Pancreas (tissue), 10 donors: ENCODE data around the gene B4GALT1. TPM values are rescaled to one million over a fixed set of nuclear protein-coding genes. Genes with fewer than 3 reads are reported as not detected.

Experiments
- ATAC-seq, 4 donors: fragments of 200-7000 bp; cut with Tn5 transposase; one replicate each; pipeline versions ENCODE4 v1.8.0 to v1.9.1; 2020; ENCODE audit warnings: mild to moderate bottlenecking in 4 of 4, moderate library complexity in 4 of 4
- DNase-seq, 6 donors: peaks; one replicate each; pipeline ENCODE4 v3.0.0-alpha.2; 2020
- FAIRE-seq: peaks from 2 replicates; lab custom pipeline; 2012; peaks lifted over from hg19 to GRCh38; lab: Jason Lieb, UNC
- H3K27ac ChIP-seq, 4 donors: fragments of 200-600 bp; sonication (generic); 1 replicate in 3 of 4; 2 replicates in 1 of 4; pipeline versions ENCODE4 v1.5.0 to v1.8.0; 2020
- H3K27me3 ChIP-seq, 4 donors: fragments of 200-600 bp; one replicate each; pipeline ENCODE4 v1.8.0; 2021
- H3K36me3 ChIP-seq, 3 donors: fragments of 200-600 bp; sonication (generic) in 1 of 3; one replicate each; pipeline versions ENCODE4 v1.5.0 to v1.8.0; 2020 to 2021
- H3K4me1 ChIP-seq, 3 donors: fragments of 200-600 bp; one replicate each; pipeline ENCODE4 v1.8.0; 2021
- H3K4me3 ChIP-seq, 4 donors: fragments of 200-600 bp; sonication (generic) in 2 of 4; one replicate each; pipeline versions ENCODE4 v1.5.0 to v1.8.0; 2020 to 2021
- H3K9me3 ChIP-seq, 4 donors: fragments of 200-600 bp; one replicate each; pipeline ENCODE4 v1.8.0; 2021
- WGBS, 2 donors: extraction: QIAGEN DNeasy Blood & Tissue Kit; methylation state at CpG; one replicate each; pipeline ENCODE4 v1.1.7; 2013; 5-methylcytosine and 5-hydroxymethylcytosine counted together
- intact Hi-C, 3 donors: fragments of 100-400 bp; cut with DNase I; formaldehyde crosslinking; loops; one replicate each; pipeline versions ENCODE4 v1.11.1 to v1.14.2; 2022
- polyA plus RNA-seq, 2 donors: library from polyadenylated mRNA; stranded (reverse); fragments of 200-250 nt; gene quantifications; one replicate each; pipeline ENCODE4 v1.2.3, GENCODE V29; 2013
- total RNA-seq, 6 donors: library from RNA; stranded (reverse); fragmentation: NEBNext Ultra II Directional in 4 of 6; extraction: Animal tissue kit (Norgen Biotek cat#: 25700) in 4 of 6; gene quantifications; one replicate each; pipeline versions ENCODE4 v1.2.1 to v1.2.4, GENCODE V29; 2021 to 2023
- TF ChIP-seq, protein P1 (sequence below), 4 donors: fragments of 200-600 bp; sonication (generic) in 3 of 4; IDR thresholded peaks; one replicate each; pipeline versions ENCODE4 v1.5.0 to v1.8.0; 2021; ENCODE audit warnings: antibody characterized with exemption in 4 of 4
- donor health status: healthy with polysubstance abuse.
- donor health status: DM: no; HTN: no; CAD: no; lungs with moderate emphysema.
- donor health status: DM: no; HTN: no; CAD: no.
- donor health status: control.
- donor health status: control.
- donor health status: Bipolar disorder and iron deficiency.
- donor health status: DM: yes; HTN: yes; CAD: no.
- donor health status: DM: no; HTN: no; CAD: no.
- donor health status: DM: no; HTN: no; CAD: no.
- donor health status: DM: yes; HTN: yes; CAD: no.

Gene B4GALT1
- total and polyA plus RNA-seq, 8 donors, result 9.7 to 54.2 (median 24.4) TPM

DNA sequence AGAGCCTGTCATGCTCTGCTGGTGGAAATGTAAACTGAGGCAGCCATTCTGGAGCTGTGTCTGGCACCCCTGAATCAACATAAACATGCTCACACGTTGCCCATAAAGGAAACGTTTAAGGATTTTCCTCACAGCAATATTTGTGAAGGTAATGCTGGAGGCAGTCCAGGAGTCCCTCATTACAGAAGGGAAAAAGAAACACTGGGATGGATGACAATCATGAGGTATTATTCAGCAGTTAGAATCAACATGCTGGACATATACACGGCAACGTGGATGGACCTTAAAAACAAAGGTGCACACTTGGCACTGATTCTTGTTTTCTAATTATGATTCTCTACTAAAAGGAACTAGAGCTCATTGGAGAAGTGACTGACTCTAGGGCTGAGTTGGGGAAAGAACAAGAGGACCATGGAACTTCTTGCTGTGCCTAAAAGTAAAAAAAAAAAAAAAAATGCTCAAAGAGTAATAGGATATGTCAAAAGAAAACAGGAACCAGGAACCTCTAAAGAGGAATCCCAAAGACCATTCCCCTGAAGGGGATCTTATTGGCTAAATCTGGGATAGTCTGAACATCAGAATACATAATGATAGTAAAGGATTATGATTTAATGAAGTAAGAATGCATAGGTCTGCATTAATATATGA lies 18.6 kb downstream of the B4GALT1 start:
- H3K27me3 ChIP-seq, result no peaks in the 10 kb centered on the region
- TF ChIP-seq, protein P1, sequence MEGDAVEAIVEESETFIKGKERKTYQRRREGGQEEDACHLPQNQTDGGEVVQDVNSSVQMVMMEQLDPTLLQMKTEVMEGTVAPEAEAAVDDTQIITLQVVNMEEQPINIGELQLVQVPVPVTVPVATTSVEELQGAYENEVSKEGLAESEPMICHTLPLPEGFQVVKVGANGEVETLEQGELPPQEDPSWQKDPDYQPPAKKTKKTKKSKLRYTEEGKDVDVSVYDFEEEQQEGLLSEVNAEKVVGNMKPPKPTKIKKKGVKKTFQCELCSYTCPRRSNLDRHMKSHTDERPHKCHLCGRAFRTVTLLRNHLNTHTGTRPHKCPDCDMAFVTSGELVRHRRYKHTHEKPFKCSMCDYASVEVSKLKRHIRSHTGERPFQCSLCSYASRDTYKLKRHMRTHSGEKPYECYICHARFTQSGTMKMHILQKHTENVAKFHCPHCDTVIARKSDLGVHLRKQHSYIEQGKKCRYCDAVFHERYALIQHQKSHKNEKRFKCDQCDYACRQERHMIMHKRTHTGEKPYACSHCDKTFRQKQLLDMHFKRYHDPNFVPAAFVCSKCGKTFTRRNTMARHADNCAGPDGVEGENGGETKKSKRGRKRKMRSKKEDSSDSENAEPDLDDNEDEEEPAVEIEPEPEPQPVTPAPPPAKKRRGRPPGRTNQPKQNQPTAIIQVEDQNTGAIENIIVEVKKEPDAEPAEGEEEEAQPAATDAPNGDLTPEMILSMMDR (IDR thresholded peaks at IDR 0.05), result no peak
- no peaks in the 10 kb centered on the region for H3K36me3 ChIP-seq
- no peak overlapping the region for H3K27ac ChIP-seq
- H3K4me3 ChIP-seq, result no peak overlapping the region
- no peak for FAIRE-seq
- intact Hi-C loops, result no loop called here
- peak in 1 of 4 donors; percentile 15 for ATAC-seq
- peaks cover 20 to 31% (median 25%) of the 10 kb centered on the region in 3 donors for H3K4me1 ChIP-seq
- H3K9me3 ChIP-seq, result no peaks in the 10 kb centered on the region
- WGBS, 2 donors, result 30 to 31% methylated on average over 4 of the region's 4 CpGs
- DNase-seq, result no peak

DNA sequence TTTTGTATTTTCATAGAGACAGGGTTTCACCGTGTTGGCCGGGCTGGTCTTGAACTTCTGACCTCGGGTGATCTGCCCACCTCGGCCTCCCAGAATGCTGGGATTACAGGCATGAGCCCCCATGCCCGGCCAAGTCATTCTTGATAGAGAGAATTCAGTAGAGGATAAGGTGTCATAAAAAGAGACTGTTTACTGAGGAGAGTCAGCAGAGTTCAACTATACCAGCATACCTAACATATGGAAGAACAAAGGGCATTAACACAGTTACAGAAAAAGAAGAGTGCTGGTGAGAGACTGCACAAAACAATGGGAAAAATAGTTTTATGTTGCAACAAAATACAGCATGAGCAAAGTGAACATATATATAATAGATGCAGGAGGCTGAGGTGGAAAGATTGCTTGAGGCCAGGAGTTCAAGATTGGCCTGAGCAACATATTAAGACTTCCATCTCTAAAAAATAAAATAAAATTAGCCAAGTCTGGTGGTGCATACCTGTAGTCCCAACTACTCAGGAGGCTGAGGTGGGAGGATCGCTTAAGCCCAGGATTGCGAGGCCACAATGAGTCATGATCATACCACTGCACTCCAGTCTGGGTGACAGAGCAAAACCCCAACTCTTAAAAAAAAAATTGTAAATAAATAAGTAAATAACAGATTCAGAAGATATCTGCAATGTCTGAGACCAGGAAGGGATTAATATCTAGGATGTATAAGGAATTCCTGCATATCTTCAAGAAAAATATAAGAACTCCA lies 19.5 kb downstream of the B4GALT1 start:
- Histone ChIP-seq H3K27me3 (no peaks in the 10 kb centered on the region), H3K4me3 (no peak overlapping the region), H3K9me3 (no peaks in the 10 kb centered on the region), H3K36me3 (no peaks in the 10 kb centered on the region), H3K27ac (no peak overlapping the region), H3K4me1 (peaks cover 20 to 25% (median 23%) of the 10 kb centered on the region in 3 donors)
- FAIRE-seq (no peak), ATAC-seq (no peak), DNase-seq (no peak)
- TF ChIP-seq, protein P1 (IDR thresholded peaks at IDR 0.05), result no peak
- 80 to 87% methylated on average over 7 of the region's 7 CpGs for WGBS, 2 donors
- intact Hi-C loops, result no loop called here

DNA sequence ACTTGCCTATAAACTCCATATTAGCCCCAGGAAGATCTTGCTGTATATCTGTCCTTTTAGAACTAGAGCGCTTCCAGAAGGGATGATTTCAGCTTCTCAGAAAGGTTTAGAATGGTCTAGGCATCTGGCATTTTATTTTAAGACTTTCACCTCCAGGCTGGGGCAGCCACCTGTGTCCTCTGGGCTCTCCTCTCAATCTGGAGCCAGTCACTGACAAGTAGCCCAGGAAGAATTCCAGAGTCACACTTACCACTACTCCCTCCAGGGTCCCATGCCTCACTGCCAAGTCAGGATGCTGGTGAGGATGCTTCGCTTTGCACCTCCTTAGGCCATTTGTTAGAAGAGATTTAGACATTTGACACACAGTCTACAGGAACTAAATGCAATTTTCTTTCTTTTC lies 20.8 kb downstream of the B4GALT1 start:
- DNase-seq (no peak), ATAC-seq (no peak), FAIRE-seq (no peak)
- H3K9me3 ChIP-seq, result no peaks in the 10 kb centered on the region
- intact Hi-C loops, result no loop called here
- WGBS, 2 donors, result 98% methylated on average over 2 of the region's 2 CpGs
- H3K4me3 ChIP-seq, result no peak overlapping the region
- peaks cover 17 to 20% (median 18%) of the 10 kb centered on the region in 3 donors for H3K4me1 ChIP-seq
- H3K36me3 ChIP-seq, result no peaks in the 10 kb centered on the region
- H3K27ac ChIP-seq, result no peak overlapping the region
- no peaks in the 10 kb centered on the region for H3K27me3 ChIP-seq
- TF ChIP-seq, protein P1 (IDR thresholded peaks at IDR 0.05), result no peak

DNA sequence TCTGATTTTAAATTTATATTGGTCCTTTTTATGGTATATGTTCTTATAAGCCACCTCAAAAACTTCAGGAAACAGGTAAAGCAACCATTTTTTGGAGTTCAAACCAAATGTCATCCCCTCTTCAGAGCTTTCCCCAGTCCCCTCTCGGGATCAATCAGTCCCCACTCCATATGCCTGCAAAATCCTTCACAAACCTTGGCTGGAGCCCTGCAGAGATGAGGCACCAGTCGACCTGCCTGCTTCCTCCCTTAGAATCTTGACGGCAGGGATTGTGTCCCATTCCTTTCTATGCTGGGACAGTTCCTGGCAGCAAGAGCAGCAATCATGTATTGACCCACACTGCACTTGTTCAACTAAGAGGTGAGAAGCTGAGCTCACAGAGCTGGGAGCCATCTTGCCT lies 22.6 kb downstream of the B4GALT1 start:
- TF ChIP-seq, protein P1 (IDR thresholded peaks at IDR 0.05), result no peak

More for the DNA sequence above, 22.6 kb downstream of the B4GALT1 start:
- WGBS, 2 donors, result 58 to 66% methylated on average over 3 of the region's 3 CpGs
- Histone ChIP-seq H3K27me3 (no peaks in the 10 kb centered on the region), H3K4me1 (peaks cover 18% of the 10 kb centered on the region in 3 donors), H3K36me3 (no peaks in the 10 kb centered on the region), H3K9me3 (no peaks in the 10 kb centered on the region), H3K27ac (no peak overlapping the region), H3K4me3 (no peak overlapping the region)
- intact Hi-C loops, result no loop called here
- ATAC-seq, result no peak
- no peak for DNase-seq
- FAIRE-seq, result no peak
